DMS114 treated with DMSO at 0.1 percent for 48 hours (cell line): ENCODE measurements around the gene ANO4.

Experiments used
- DNase-seq: peaks from one replicate; lab custom pipeline; 2025; ENCODE audit not compliant: unreplicated experiment; lab: John Stamatoyannopoulos, UW

ANO4 gene

GRCh38 chr12:101173197-101173749 lies 378.7 kb downstream of the ANO4 start:
- DNase-seq = no peak

GRCh38 chr12:101174541-101174940 lies 380.0 kb downstream of the ANO4 start:
- no peak for DNase-seq
